ENCODE results near the gene RTCB.

RTCB gene

GRCh38 chr22:32339190-32340012, 72.6 kb downstream of the RTCB start:
- no peak for DNase-seq (ENCODE audit: low spot score)

GRCh38 chr22:32338757-32339156, 73.3 kb downstream of the RTCB start:
- DNase-seq (ENCODE audit: low spot score), result no peak

Data from SW480 (cell line).